D721Med (cell line): ENCODE measurements around the gene BICDL1.

ENCODE experiments used
- DNase-seq: peaks from one replicate; pipeline ENCODE4 v3.0.0; 2011; ENCODE audit warnings: low spot score; ENCODE audit not compliant: insufficient read length
- FAIRE-seq: peaks from 2 replicates; lab custom pipeline; 2011; peaks lifted over from hg19 to GRCh38; lab: Jason Lieb, UNC
- CTCF ChIP-seq: IDR thresholded peaks from 2 replicates; pipeline ENCODE4 v1.5.1; 2012; ENCODE audit warnings: mild to moderate bottlenecking, control low read depth; ENCODE audit not compliant: insufficient read depth; ENCODE audit errors: missing control alignments

BICDL1 gene

GRCh38 chr12:120118321-120119061 lies 129.5 kb downstream of the BICDL1 start:
- DNase-seq (no peak), FAIRE-seq (no peak)

GRCh38 chr12:120119271-120119973 lies 130.4 kb downstream of the BICDL1 start:
- FAIRE-seq (no peak), DNase-seq (no peak)
- TF ChIP-seq CTCF: no peak

More at GRCh38 chr12:120118321-120119061, 129.5 kb downstream of the BICDL1 start:
- no peak for TF ChIP-seq CTCF

GRCh38 chr12:120121343-120121742 lies 132.3 kb downstream of the BICDL1 start:
- DNase-seq (no peak), FAIRE-seq (no peak)
- TF ChIP-seq CTCF: no peak

GRCh38 chr12:120121766-120122293 lies 132.8 kb downstream of the BICDL1 start:
- FAIRE-seq (no peak), DNase-seq (no peak)
- no peak for TF ChIP-seq CTCF

GRCh38 chr12:120125029-120125428 lies 136.0 kb downstream of the BICDL1 start:
- no peak for FAIRE-seq
- no peak for DNase-seq
- TF ChIP-seq CTCF: no peak

GRCh38 chr12:120125792-120126634 lies 137.0 kb downstream of the BICDL1 start:
- no peak for FAIRE-seq
- no peak for DNase-seq

More at GRCh38 chr12:120125792-120126634, 137.0 kb downstream of the BICDL1 start:
- TF ChIP-seq CTCF: no peak
